Measurements from ENCODE around the gene COL4A4.

The COL4A4 gene

DNA sequence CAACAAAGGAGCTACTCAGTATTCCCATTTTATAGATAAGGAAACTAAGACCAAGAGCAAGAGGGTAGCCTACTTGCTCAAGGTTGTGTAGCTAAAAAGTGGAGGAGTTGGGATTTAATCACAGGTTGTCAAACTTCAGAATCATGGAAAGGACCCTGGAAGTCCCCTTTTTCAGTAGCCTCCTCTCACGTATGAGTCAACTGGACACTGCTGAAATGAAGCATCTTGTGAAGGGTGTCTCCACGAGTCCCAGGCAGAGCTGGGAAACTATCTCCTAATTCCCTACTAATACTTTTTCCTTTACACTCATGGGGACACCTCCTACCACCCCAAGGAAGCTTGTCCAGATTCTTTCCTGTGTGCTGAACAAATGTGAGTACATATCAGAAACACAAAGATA is 172.3 kb downstream of the COL4A4 start:
- no peaks in the 10 kb centered on the region for H3K9me3 Mint-ChIP-seq
- no peaks in the 10 kb centered on the region for H3K27me3 Mint-ChIP-seq (ENCODE audit: low read depth, poor library complexity)
- H3K36me3 Mint-ChIP-seq (ENCODE audit: low read depth), result peaks cover 31% of the 10 kb centered on the region
- H3K27ac Mint-ChIP-seq, result no peak overlapping the region
- DNase-seq, result no peak
- H3K4me3 Mint-ChIP-seq, result no peak overlapping the region
- no peaks in the 10 kb centered on the region for H3K4me1 Mint-ChIP-seq
- no peak for TF ChIP-seq CTCF (IDR thresholded peaks at IDR 0.05)

DNA sequence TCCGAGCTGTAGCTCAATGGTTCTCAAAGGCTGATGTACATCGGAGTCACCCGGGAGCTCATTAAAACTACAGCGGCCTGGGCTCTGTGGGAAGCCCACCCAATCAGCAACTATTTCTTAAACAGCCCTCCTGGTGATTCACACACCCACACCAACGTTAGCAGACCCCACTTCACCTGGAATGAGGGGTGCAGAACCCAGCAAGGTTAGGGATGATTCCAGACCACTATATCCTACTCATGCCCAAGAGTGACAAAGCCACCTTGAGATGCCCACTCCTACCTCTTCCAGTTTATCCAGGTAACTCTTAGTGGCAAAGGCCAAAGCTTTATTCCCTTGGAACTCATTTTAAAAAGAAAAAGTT is 178.4 kb downstream of the COL4A4 start:
- Mint-ChIP-seq H3K36me3 (ENCODE audit: low read depth) (peaks cover 7% of the 10 kb centered on the region), H3K4me1 (peaks cover 17% of the 10 kb centered on the region), H3K9me3 (no peaks in the 10 kb centered on the region), H3K4me3 (no peak overlapping the region), H3K27me3 (ENCODE audit: low read depth, poor library complexity) (no peaks in the 10 kb centered on the region), H3K27ac (no peak overlapping the region)
- no peak for DNase-seq
- TF ChIP-seq CTCF (IDR thresholded peaks at IDR 0.05), result peak; percentile 17

DNA sequence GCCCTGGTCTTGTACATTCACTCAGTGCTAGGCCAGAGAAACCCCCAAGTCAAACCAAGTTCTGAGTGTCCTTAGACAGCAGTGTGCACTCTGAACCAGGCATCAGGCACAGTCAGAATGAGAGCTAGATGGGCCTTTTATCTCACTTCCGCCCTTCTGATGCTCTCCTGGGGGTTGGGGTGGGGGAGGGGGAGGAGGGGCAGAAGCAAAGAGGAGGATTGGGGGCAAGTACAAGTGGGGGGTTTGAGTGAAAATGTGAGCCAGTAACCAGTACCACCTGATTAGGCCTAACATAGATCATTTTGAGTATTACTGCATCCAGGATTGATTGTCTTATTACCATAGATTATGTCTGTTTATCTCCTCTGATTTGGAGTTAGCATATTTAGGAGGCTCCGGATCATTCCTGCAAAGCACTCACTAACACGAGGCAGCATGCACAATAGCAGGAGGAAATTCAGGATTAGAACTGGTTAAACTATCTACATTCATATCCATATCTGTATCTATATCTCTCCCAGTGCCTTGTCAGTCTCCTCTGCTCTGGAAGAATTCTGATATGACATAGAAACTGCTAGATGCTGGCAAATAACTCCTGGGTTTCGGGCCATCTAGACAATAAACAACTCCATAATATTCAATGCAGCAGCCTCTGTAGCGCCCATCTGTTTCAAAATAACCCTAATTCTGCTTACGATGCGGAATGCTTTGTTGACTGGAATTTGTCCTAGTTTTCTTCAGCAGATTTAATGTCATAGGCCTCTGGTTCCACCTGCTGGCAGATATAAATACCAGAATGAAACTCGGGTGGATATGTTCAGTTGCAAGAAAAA is 179.0 kb downstream of the COL4A4 start:
- no peak overlapping the region for H3K27ac Mint-ChIP-seq
- no peaks in the 10 kb centered on the region for H3K27me3 Mint-ChIP-seq (ENCODE audit: low read depth, poor library complexity)
- DNase-seq, result peak; percentile 17
- TF ChIP-seq CTCF (IDR thresholded peaks at IDR 0.05), result peak; percentile 60
- peaks cover 7% of the 10 kb centered on the region for H3K36me3 Mint-ChIP-seq (ENCODE audit: low read depth)
- no peak overlapping the region for H3K4me3 Mint-ChIP-seq
- peaks cover 17% of the 10 kb centered on the region for H3K4me1 Mint-ChIP-seq
- H3K9me3 Mint-ChIP-seq, result no peaks in the 10 kb centered on the region

- Mint-ChIP-seq H3K27me3 (ENCODE audit: low read depth, poor library complexity) (no peaks in the 10 kb centered on the region), H3K9me3 (no peaks in the 10 kb centered on the region), H3K4me1 (peaks cover 17% of the 10 kb centered on the region), H3K27ac (no peak overlapping the region), H3K36me3 (ENCODE audit: low read depth) (peaks cover 7% of the 10 kb centered on the region), H3K4me3 (no peak overlapping the region)
- TF ChIP-seq CTCF (IDR thresholded peaks at IDR 0.05), result no peak
- DNase-seq, result no peak
Observed at GRCh38 chr2:226983895-226984749, 179.9 kb downstream of the COL4A4 start.

DNA sequence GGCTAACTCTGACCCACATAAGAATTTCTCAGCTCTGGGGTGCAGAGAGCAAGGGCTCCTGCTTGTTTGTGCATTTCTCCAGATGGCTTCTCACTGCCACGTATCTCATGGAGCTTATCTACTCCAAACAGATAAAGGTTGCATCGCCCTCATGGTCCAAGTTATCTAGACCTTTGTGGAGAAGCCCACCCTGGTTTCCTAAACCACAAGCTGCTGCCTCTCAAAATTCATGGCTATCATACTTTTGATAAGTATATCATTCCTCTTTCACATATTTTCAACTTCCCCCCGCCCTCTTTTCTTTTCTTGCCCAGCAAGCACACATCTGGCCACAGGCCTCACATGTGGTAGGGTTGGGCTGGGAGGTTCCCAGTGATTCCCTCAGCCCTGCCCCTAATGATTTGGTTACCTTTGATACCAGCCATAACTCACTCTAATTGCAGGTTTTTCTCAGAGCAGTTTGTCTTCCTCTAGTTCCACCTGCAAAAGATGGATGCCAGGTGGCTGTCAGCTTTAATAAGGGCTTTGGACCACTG is 182.1 kb downstream of the COL4A4 start:
- no peak overlapping the region for H3K27ac Mint-ChIP-seq
- no peaks in the 10 kb centered on the region for H3K27me3 Mint-ChIP-seq (ENCODE audit: low read depth, poor library complexity)
- no peaks in the 10 kb centered on the region for H3K9me3 Mint-ChIP-seq
- DNase-seq, result no peak
- H3K36me3 Mint-ChIP-seq (ENCODE audit: low read depth), result peaks cover 7% of the 10 kb centered on the region
- no peak overlapping the region for H3K4me3 Mint-ChIP-seq
- H3K4me1 Mint-ChIP-seq, result peaks cover 17% of the 10 kb centered on the region
- TF ChIP-seq CTCF (IDR thresholded peaks at IDR 0.05), result no peak
